ENCODE results near the gene TMEM229A.
"Not testable (repeated sequence)": the region's sequence is repeated elsewhere in the genome, so short reads cannot be mapped to it uniquely, and the experiment has no call there.

Gene TMEM229A

GRCh38 chr7:124032369-124033094, at the start of gene TMEM229A:
Gene TMEM229A, minus strand, starts transcription at chr7:124033067. Its CDS starts 64 bp downstream, at chr7:124033003.
- DNase-seq: no peak

DNA sequence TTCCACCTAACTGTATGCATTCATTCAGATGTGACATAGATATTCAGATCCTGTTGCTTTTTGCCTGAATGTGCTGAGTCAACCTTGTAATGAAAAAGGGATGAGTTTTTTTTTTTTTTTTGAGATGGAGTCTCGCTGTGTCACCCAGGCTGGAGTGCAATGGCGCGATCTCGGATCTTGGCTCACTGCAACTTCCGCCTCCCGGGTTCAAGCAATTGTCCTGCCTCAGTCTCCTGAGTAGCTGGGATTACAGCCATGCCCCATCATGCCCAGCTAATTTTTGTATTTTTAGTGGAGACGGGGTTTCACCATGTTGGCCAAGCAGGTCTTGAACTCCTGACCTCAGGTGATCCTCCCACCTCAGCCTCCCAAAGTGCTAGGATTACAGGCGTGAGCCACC, 49.4 kb upstream of the TMEM229A start:
- DNase-seq: not testable (repeated sequence)

GRCh38 chr7:124077546-124077945, 44.7 kb upstream of the TMEM229A start:
- no peak for DNase-seq

GRCh38 chr7:124076841-124077240, 44.0 kb upstream of the TMEM229A start:
- no peak for DNase-seq

- no peak for DNase-seq
Measured at GRCh38 chr7:124074007-124074406, 41.1 kb upstream of the TMEM229A start.

DNA sequence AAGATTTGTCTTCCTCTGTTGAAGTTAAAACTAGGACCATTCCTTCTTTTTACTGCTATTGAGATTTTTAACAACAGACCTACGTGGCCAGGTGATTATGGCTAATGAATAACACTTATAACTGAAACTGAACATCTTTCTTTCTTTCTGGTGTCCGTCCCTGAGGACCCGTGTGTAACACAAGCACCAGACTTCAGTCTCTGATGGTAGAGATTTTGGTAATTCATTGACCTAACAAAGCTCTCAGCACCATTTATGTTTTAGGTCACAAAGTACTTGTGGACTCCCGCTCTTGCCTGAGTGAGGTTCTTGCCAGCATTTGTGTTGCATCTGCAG, 40.4 kb upstream of the TMEM229A start:
- DNase-seq: no peak

DNA sequence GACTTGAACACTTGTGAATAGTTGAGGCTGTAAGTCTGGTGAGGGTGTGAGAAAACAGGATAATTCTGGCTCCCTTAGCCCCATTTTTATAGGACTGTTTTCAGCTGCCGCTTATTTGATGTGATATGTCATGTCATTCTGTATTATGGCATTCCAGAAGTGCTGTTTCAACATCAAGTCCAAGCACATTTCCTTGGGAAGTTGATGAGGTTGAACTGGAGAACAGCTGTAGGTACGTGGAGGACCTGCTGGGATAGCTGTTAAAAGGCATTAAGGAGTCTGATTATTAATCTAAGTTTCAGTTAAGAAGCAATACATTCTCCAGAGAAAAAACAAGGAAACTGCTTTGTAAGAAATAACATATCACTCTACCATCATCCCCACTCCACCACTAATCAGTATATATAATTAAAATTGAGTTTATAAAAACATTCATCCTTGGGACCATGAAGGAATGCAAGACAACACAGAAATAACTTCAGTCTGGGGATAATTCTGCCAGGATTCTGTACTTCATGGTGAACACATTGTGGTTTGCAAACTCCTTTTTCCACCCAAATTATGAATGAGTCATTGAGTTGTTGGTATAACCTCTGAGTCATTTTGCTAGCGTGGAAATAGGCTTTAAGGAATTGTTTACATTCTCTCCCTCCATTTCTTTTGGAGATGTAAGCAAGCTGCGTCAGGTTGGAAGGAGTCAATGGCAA, 39.9 kb upstream of the TMEM229A start:
- no peak for DNase-seq

GRCh38 chr7:124071843-124072242, 39.0 kb upstream of the TMEM229A start:
- DNase-seq: no peak

- DNase-seq: no peak
Measured at GRCh38 chr7:124062171-124062570, 29.3 kb upstream of the TMEM229A start.

DNA sequence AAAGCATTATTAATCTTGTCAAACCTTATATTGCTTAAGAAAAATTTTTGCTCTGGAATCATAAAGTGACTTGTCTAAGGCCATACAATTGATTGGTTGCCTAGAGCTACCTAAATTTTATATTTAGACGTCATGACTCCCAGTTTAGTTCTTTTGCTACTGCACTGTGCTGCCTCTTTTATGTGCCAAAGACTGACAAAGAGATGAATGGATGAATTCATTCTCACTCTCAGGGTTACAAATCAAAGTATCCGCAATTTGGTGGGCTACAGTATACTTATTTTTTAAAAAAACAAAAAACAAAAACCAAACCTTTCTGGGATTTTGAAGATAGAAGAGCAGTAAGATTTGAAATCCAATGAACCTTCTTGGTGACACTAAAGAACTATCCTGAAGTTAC, 27.7 kb upstream of the TMEM229A start:
- no peak for DNase-seq

- DNase-seq: no peak
Measured at GRCh38 chr7:124059375-124059774, 26.5 kb upstream of the TMEM229A start.

- DNase-seq: no peak
Measured at GRCh38 chr7:124058515-124058914, 25.6 kb upstream of the TMEM229A start.

DNA sequence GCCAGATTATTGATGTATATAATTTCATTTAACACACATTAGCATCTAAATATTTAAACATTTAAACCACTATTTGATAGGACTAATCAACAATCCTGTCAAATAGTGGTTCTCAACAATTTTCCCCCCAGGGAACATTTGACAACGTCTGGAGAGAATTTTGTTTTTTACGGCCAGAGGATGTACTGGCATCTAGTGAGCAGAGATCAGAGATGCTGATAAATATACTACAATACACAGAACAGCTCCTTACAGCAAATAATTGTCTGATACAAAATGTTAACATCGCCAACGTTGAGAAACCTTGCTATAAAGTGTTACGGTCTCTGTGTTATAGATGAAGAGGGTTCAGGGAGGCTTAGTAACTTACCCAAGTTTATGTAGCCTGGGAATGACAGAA, 25.0 kb upstream of the TMEM229A start:
- DNase-seq: no peak

DNA sequence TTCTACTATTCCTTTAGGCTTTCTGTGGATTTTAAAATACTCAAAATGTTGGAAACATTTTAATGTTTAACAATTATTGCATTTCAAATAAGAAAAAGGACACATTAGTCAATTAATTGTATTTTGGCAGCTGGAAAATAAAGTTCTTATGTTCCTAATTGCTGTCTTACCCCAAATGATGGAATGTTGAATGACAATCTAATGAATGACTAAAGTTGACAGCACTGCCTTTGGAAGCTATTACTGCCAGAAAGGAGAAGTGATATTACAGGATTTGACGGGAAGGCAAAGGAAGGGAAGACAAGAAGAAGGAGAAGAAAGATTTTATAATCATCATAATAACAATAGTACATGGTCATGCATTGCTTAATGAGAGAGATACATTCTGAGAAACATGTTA, 23.4 kb upstream of the TMEM229A start:
- no peak for DNase-seq

DNA sequence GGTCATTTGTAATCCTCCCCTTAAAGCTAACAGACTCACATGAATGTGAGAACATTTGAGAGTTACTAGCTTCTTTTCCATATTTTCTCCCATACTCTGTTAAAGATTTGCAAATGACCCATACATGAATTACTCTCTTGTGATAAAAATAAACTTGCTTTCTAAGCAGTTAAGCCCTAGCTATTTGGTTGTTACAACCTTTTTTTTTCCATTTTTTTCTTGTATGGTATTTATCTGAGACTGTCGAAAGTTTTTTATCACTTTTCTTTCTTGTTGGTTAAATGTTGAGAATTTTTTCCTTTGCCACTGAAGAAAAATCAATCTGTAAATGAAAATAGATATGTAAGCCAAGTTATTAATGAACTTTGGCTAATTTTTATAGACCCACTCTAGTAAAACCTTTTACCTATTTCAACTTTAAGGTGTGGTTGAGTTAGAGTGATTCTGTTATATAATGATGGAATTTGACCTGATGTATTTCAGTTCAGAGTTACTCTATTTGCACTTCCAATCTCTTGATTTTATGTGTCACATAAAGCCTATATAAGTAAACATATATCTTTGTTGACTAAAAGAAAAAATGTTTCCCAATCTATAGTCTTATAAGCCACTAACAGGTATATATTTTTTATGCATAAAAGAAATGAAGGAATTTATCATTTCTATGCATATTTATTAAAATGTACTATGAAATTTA, 19.0 kb upstream of the TMEM229A start:
- DNase-seq: no peak

DNA sequence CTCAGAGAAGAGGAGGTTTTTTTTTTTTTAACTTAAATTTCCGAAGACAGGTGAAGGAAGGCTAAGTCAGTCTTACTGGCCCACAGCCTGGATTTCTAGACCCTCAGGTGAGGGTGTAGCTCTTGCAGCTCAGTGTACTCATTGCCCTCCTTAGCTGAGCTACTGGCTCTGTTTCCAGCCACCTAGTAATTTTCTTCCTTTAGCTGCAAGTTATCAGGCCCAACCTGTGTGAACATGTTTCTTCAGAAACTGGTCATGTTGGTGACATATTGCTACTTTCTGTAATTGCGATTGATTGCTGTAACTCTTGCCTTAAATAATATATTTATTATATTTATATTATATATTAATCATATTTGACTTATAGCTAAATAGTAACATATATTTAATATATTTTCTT, 10.0 kb upstream of the TMEM229A start:
- no peak for DNase-seq

DNA sequence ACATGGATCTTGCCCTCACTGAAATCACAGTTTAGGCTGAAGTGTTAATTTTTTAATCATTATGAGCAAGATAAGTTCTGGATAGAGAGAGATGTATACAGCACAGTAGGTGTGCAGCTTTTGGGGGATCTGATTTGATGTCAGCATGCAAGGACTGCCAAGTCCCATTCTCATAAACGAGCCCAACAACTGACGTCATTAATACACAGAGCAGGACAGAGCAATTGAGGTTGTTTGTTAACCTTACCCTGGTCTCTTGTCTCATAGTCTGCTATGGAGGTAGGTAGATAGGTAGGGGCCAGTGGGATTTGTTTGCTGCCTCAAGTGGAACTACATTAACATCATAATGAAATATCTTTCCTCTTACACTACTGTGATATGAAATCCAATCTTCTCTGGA, 8.6 kb upstream of the TMEM229A start:
- DNase-seq: no peak

DNA sequence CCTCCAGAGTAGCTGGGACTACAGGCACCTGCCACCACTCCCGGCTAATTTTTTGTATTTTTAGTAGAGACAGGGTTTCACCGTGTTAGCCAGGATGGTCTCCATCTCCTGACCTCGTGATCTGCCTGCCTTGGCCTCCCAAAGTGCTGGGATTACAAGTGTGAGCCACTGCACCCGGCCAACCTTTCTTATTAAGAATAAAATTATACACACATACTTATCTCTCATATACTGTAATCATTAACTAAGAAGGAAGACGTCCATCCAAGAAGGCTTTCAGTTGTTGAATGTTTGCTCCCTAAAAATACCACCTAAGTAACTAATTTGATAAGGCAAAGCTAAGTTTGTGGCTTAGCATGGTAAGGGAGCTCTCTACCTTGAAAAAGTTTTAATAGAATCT, 5.0 kb upstream of the TMEM229A start:
- not testable (repeated sequence) for DNase-seq

DNA sequence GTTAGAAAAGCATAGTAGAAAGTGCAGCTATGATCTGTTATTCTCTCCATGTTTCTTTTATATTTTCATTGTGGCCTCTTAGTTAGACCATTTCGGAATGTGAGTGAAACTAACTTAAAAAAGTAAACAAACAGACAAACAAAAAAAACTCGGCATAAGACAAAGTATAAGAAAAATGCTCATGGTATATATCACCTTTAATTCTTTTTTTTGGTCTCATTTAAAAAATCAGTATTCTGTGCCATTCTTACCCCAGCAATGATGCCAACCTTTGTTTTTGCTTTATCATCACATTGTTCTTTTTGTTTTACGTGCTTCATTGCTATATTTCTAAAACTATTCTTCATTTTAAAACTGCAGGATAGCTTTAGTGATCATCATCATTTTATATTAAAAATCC, 2.8 kb upstream of the TMEM229A start:
- DNase-seq: no peak

- DNase-seq: no peak
Measured at GRCh38 chr7:124034754-124035100, 1.9 kb upstream of the TMEM229A start.

- no peak for DNase-seq
Measured at GRCh38 chr7:124033807-124034753, 1.2 kb upstream of the TMEM229A start.

DNA sequence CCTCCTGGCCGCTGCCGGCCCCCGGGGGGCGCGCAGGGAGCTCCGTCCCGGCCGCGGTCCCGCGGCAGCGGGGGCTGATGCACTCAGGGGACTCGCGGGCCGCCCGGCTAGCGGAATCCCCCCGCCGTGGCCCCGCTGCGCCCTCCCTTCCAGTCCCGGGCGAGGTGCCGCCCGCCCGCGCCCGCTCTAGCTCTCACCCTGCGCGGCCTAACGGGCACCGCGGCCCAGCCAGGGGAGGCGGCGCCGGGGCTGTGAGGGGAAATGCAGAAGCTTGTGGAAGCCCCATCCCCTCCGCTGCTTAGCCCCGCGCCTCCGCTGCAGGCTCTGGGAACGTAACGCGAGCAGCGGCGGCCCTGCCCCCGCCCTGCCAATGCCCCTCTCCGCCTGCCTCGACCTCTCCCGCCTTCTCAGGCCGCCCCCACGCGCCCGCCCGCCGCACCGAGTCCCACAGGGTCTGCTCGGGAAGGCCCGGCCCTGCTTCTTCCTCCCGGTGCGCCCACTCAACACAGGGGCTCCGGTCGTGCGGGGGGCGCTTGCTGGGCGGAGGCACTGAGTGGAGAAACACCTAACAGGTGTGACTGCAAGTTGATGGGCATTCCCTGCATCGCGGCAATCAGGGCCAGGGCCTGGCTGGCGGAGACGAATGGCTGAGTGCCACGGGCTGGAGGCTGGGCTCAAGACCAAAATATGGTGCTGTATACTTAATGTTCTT, 384 bp upstream of the TMEM229A start:
- DNase-seq: no peak
